Natural killer cell treated with Interleukin-12 subunit alpha and Interleukin-12 subunit beta and Interleukin-15 and Interleukin-18, amount 100 ng/mL, for 72 hours (primary cell): ENCODE data around the gene SMPD4. TPM values are rescaled to one million over a fixed set of nuclear protein-coding genes. Genes with fewer than 3 reads are reported as not detected.
"Not testable (repeated sequence)": the region's sequence is repeated elsewhere in the genome, so short reads cannot be mapped to it uniquely, and the experiment has no call there.

Experiments used
- ATAC-seq, 2 donors: fragments of 150-1000 bp; cut with Tn5 transposase in 1 of 2; sonication (Bioruptor Pico), chemical (Tn5 transposase) in 1 of 2; 2 replicates each; pipeline ENCODE4 v1.10.0; 2021
- DNase-seq: peaks from one replicate; pipeline ENCODE4 v3.0.0; 2022; ENCODE audit warnings: low spot score
- H3K27ac Mint-ChIP-seq, 2 donors: 1 replicate in 1 of 2; 2 replicates in 1 of 2; pipeline ENCODE4 v1.8.0; 2022; ENCODE audit warnings: mixed read lengths in 2 of 2, mild to moderate bottlenecking in 1 of 2, moderate library complexity in 1 of 2
- H3K27me3 Mint-ChIP-seq, 2 donors: 1 replicate in 1 of 2; 2 replicates in 1 of 2; pipeline ENCODE4 v1.8.0; 2022; ENCODE audit warnings: mixed read lengths in 2 of 2
- H3K36me3 Mint-ChIP-seq: one replicate; pipeline ENCODE4 v1.8.0; 2022; ENCODE audit warnings: mixed read lengths
- H3K4me1 Mint-ChIP-seq, 2 donors: 1 replicate in 1 of 2; 2 replicates in 1 of 2; pipeline ENCODE4 v1.8.0; 2022; ENCODE audit warnings: low read depth in 2 of 2, mixed read lengths in 2 of 2, mild to moderate bottlenecking in 1 of 2
- H3K4me3 Mint-ChIP-seq: one replicate; pipeline ENCODE4 v1.8.0; 2022; ENCODE audit warnings: mixed read lengths
- H3K9me3 Mint-ChIP-seq: 2 replicates; pipeline ENCODE4 v1.8.0; 2022; ENCODE audit warnings: mixed read lengths
- total RNA-seq, 2 donors: library from RNA; stranded (reverse); gene quantifications; one replicate each; pipeline ENCODE4 v1.2.3, GENCODE V29; 2022

SMPD4 gene
- total RNA-seq, 2 donors from 2014 or later = 84.8 to 122 TPM

- Mint-ChIP-seq H3K4me1 (peaks cover 12 to 13% of the 10 kb centered on the region in 2 donors), H3K27ac (peak within 1 kb of the TSS; percentile 82 to 86), H3K4me3 (peak within 1 kb of the TSS; percentile 95)
- peak; percentile 93 for ATAC-seq
- DNase-seq = peak; percentile 93
- not testable (repeated sequence) for H3K36me3 Mint-ChIP-seq, H3K9me3 Mint-ChIP-seq, H3K27me3 Mint-ChIP-seq
Observed at GRCh38 chr2:130181880-130182682, 679 bp upstream of the SMPD4 start, which contains the start of gene MZT2B. Gene MZT2B (plus strand): TSS chr2:130182262. CDS start chr2:130182283, 21 bp downstream.

- not testable (repeated sequence) for H3K36me3 Mint-ChIP-seq, ATAC-seq, H3K27me3 Mint-ChIP-seq, H3K9me3 Mint-ChIP-seq, DNase-seq
- peak overlapping the region; percentile 95 for H3K4me3 Mint-ChIP-seq
- peak overlapping the region; percentile 82 to 86 for H3K27ac Mint-ChIP-seq
- H3K4me1 Mint-ChIP-seq = peaks cover 16% of the 10 kb centered on the region in 2 donors
Observed at GRCh38 chr2:130180404-130181324, 738 bp downstream of the SMPD4 start.

GRCh38 chr2:130174866-130175265, 6.5 kb downstream of the SMPD4 start:
- not testable (repeated sequence) for H3K9me3 Mint-ChIP-seq, DNase-seq, H3K27me3 Mint-ChIP-seq
- peaks cover 12% of the 10 kb centered on the region for H3K36me3 Mint-ChIP-seq
- peaks cover 17 to 22% of the 10 kb centered on the region in 2 donors for H3K4me1 Mint-ChIP-seq
- peak overlapping the region in 1 of 2 donors; percentile 73 for H3K27ac Mint-ChIP-seq
- ATAC-seq = peak; percentile 71 to 84
- peak overlapping the region; percentile 44 for H3K4me3 Mint-ChIP-seq

- DNase-seq (no peak), ATAC-seq (no peak)
- peak overlapping the region; percentile 70 to 88 for H3K27ac Mint-ChIP-seq
- H3K27me3 Mint-ChIP-seq = no peaks in the 10 kb centered on the region
- H3K4me1 Mint-ChIP-seq = peaks cover 12 to 16% of the 10 kb centered on the region in 2 donors
- no peaks in the 10 kb centered on the region for H3K9me3 Mint-ChIP-seq
- H3K4me3 Mint-ChIP-seq = peak overlapping the region; percentile 49
- peaks cover 6% of the 10 kb centered on the region for H3K36me3 Mint-ChIP-seq
Observed at GRCh38 chr2:130169896-130170295, 11.5 kb downstream of the SMPD4 start.

- peaks cover 11% of the 10 kb centered on the region for H3K36me3 Mint-ChIP-seq
- not testable (repeated sequence) for H3K9me3 Mint-ChIP-seq, H3K27me3 Mint-ChIP-seq, DNase-seq
- H3K4me3 Mint-ChIP-seq = peak overlapping the region; percentile 49
- peak overlapping the region; percentile 70 to 88 for H3K27ac Mint-ChIP-seq
- peak; percentile 96 to 97 for ATAC-seq
- H3K4me1 Mint-ChIP-seq = peaks cover 12 to 16% of the 10 kb centered on the region in 2 donors
Observed at GRCh38 chr2:130169163-130169562, 12.2 kb downstream of the SMPD4 start.

- H3K27me3 Mint-ChIP-seq, H3K9me3 Mint-ChIP-seq, H3K27ac Mint-ChIP-seq, ATAC-seq, DNase-seq, H3K4me3 Mint-ChIP-seq: not testable (repeated sequence)
- H3K36me3 Mint-ChIP-seq = peaks cover 11% of the 10 kb centered on the region
- peaks cover 12 to 16% of the 10 kb centered on the region in 2 donors for H3K4me1 Mint-ChIP-seq
Observed at GRCh38 chr2:130166611-130167010, 14.8 kb downstream of the SMPD4 start.

GRCh38 chr2:130165293-130166016, 15.9 kb downstream of the SMPD4 start:
- Mint-ChIP-seq H3K36me3 (peaks cover 11% of the 10 kb centered on the region), H3K4me1 (peaks cover 12 to 16% of the 10 kb centered on the region in 2 donors), H3K27ac (peak overlapping the region in 1 of 2 donors; percentile 35), H3K9me3 (no peaks in the 10 kb centered on the region), H3K4me3 (no peak overlapping the region), H3K27me3 (no peaks in the 10 kb centered on the region)
- DNase-seq (no peak), ATAC-seq (no peak)

GRCh38 chr2:130162968-130163367, 18.4 kb downstream of the SMPD4 start:
- H3K27ac Mint-ChIP-seq = no peak overlapping the region
- no peaks in the 10 kb centered on the region for H3K27me3 Mint-ChIP-seq
- no peak for DNase-seq
- peaks cover 6 to 10% of the 10 kb centered on the region in 2 donors for H3K4me1 Mint-ChIP-seq
- no peaks in the 10 kb centered on the region for H3K9me3 Mint-ChIP-seq
- H3K4me3 Mint-ChIP-seq = no peak overlapping the region
- ATAC-seq = no peak
- peaks cover 5% of the 10 kb centered on the region for H3K36me3 Mint-ChIP-seq

- H3K4me1 Mint-ChIP-seq = peaks cover 9 to 14% of the 10 kb centered on the region in 2 donors
- H3K27ac Mint-ChIP-seq, H3K9me3 Mint-ChIP-seq, ATAC-seq, H3K36me3 Mint-ChIP-seq, DNase-seq, H3K4me3 Mint-ChIP-seq, H3K27me3 Mint-ChIP-seq: not testable (repeated sequence)
Observed at GRCh38 chr2:130162486-130162885, 18.9 kb downstream of the SMPD4 start.

GRCh38 chr2:130160838-130161705, 20.3 kb downstream of the SMPD4 start:
- H3K27me3 Mint-ChIP-seq, H3K4me3 Mint-ChIP-seq, ATAC-seq, H3K36me3 Mint-ChIP-seq, DNase-seq, H3K9me3 Mint-ChIP-seq, H3K27ac Mint-ChIP-seq: not testable (repeated sequence)
- H3K4me1 Mint-ChIP-seq = peaks cover 9 to 14% of the 10 kb centered on the region in 2 donors

GRCh38 chr2:130160131-130160530, 21.3 kb downstream of the SMPD4 start:
- Mint-ChIP-seq H3K4me1 (peaks cover 9 to 14% of the 10 kb centered on the region in 2 donors), H3K27ac (peak overlapping the region; percentile 11 to 63), H3K9me3 (no peaks in the 10 kb centered on the region), H3K4me3 (no peak overlapping the region), H3K27me3 (no peaks in the 10 kb centered on the region), H3K36me3 (peaks cover 5% of the 10 kb centered on the region)
- DNase-seq = no peak
- no peak for ATAC-seq

GRCh38 chr2:130159376-130159775, 22.0 kb downstream of the SMPD4 start:
- ATAC-seq, H3K4me3 Mint-ChIP-seq, DNase-seq, H3K9me3 Mint-ChIP-seq, H3K27me3 Mint-ChIP-seq, H3K36me3 Mint-ChIP-seq: not testable (repeated sequence)
- Mint-ChIP-seq H3K4me1 (peaks cover 9 to 14% of the 10 kb centered on the region in 2 donors), H3K27ac (peak overlapping the region in 1 of 2 donors; percentile 63)
